Measurements from ENCODE around the gene VSTM2A.

DNA sequence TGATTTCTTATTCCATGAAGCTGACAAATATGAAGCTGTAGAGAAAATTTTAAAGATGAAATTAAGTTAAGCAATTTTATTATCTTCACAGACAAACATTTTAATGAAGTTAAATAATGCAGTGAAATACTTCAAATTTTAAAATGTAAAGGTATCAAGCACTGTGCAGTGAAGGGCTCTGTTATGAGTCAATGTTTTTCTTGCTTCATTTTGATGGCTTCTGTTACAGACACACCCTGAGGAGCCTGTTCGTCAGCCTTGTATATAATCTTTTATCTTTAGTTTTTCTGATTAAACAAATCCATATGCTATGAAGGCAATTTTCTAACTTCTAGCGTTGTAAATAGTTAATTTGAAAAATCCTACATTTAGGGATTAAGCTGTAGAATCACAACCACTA is 18.5 kb downstream of the VSTM2A start:
- TF ChIP-seq, protein P1, sequence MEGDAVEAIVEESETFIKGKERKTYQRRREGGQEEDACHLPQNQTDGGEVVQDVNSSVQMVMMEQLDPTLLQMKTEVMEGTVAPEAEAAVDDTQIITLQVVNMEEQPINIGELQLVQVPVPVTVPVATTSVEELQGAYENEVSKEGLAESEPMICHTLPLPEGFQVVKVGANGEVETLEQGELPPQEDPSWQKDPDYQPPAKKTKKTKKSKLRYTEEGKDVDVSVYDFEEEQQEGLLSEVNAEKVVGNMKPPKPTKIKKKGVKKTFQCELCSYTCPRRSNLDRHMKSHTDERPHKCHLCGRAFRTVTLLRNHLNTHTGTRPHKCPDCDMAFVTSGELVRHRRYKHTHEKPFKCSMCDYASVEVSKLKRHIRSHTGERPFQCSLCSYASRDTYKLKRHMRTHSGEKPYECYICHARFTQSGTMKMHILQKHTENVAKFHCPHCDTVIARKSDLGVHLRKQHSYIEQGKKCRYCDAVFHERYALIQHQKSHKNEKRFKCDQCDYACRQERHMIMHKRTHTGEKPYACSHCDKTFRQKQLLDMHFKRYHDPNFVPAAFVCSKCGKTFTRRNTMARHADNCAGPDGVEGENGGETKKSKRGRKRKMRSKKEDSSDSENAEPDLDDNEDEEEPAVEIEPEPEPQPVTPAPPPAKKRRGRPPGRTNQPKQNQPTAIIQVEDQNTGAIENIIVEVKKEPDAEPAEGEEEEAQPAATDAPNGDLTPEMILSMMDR (IDR thresholded peaks at IDR 0.05; ENCODE audit: low read depth, low read length, missing input control), result no peak
- TF ChIP-seq FOXA2 (IDR thresholded peaks at IDR 0.05) (no peak), YY1 (IDR thresholded peaks at IDR 0.05) (no peak), HNF4A (conservative IDR thresholded peaks at IDR 0.05) (no peak), NR2F2 (IDR thresholded peaks at IDR 0.05) (no peak), FOXA1 (IDR thresholded peaks at IDR 0.05) (no peak), SP1 (IDR thresholded peaks at IDR 0.05) (no peak), GABPA (IDR thresholded peaks at IDR 0.05 in 1 of 2, conservative IDR thresholded peaks at IDR 0.05 in 1 of 2) (no peak)
- TF ChIP-seq, protein P2, sequence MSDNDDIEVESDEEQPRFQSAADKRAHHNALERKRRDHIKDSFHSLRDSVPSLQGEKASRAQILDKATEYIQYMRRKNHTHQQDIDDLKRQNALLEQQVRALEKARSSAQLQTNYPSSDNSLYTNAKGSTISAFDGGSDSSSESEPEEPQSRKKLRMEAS (IDR thresholded peaks at IDR 0.05), result no peak

All from liver (tissue), 3 donors.